Loucy (cell line): ENCODE measurements around the gene TEDC1.

Experiments used
- H2AFZ ChIP-seq: fragments of 200-600 bp; sonication (generic); 2 replicates; pipeline ENCODE4 v1.6.0; 2016; ENCODE audit warnings: antibody characterized with exemption, mild to moderate bottlenecking, low read length, moderate library complexity
- H3F3A ChIP-seq: fragments of 200-600 bp; 2 replicates; pipeline ENCODE4 v1.6.0; 2016; ENCODE audit warnings: antibody characterized with exemption, low read depth, mild to moderate bottlenecking
- H3K27me3 ChIP-seq: fragments of 200-600 bp; sonication (generic); 2 replicates; pipeline ENCODE4 v1.6.1; 2014; ENCODE audit warnings: low read length, mild to moderate bottlenecking; ENCODE audit not compliant: insufficient read depth, poor library complexity, severe bottlenecking
- H3K36me3 ChIP-seq: fragments of 200-600 bp; sonication (generic); 2 replicates; pipeline ENCODE4 v1.6.1; 2016; ENCODE audit warnings: low read length; ENCODE audit not compliant: insufficient read depth
- H3K4me1 ChIP-seq: fragments of 200-600 bp; sonication (generic); 2 replicates; pipeline ENCODE4 v1.5.1; 2014; ENCODE audit warnings: low read length, mild to moderate bottlenecking; ENCODE audit not compliant: insufficient read depth, poor library complexity, severe bottlenecking
- H3K4me2 ChIP-seq: fragments of 200-600 bp; sonication (generic); 2 replicates; pipeline ENCODE4 v1.6.0; 2014; ENCODE audit warnings: antibody characterized with exemption, low read length, low read depth, mild to moderate bottlenecking; ENCODE audit not compliant: poor library complexity, severe bottlenecking
- H3K4me3 ChIP-seq: fragments of 200-600 bp; sonication (generic); 2 replicates; pipeline ENCODE4 v1.5.1; 2014; ENCODE audit warnings: low read length, mild to moderate bottlenecking, mixed read lengths; ENCODE audit not compliant: poor library complexity, severe bottlenecking
- H3K79me2 ChIP-seq: fragments of 200-600 bp; sonication (generic); 2 replicates; pipeline ENCODE4 v1.6.1; 2014; ENCODE audit warnings: low read length; ENCODE audit not compliant: insufficient read depth
- H3K9ac ChIP-seq: fragments of 200-600 bp; sonication (generic); 2 replicates; pipeline ENCODE4 v1.6.0; 2014; ENCODE audit warnings: mild to moderate bottlenecking, low read depth, low read length, moderate library complexity; ENCODE audit not compliant: poor library complexity, severe bottlenecking
- H3K9me2 ChIP-seq: fragments of 200-600 bp; sonication (generic); replicated peaks from 2 replicates; pipeline ENCODE4 v1.6.1; 2016; ENCODE audit warnings: low read depth, low read length, mixed read lengths
- H3K9me3 ChIP-seq: fragments of 200-600 bp; sonication (generic); 2 replicates; pipeline ENCODE4 v1.6.1; 2014; ENCODE audit warnings: mild to moderate bottlenecking, antibody characterized with exemption, low read length, low read depth; ENCODE audit not compliant: insufficient read depth
- H4K20me1 ChIP-seq: fragments of 200-600 bp; sonication (generic); 2 replicates; pipeline ENCODE4 v1.6.0; 2014; ENCODE audit warnings: antibody characterized with exemption, low read length, mild to moderate bottlenecking; ENCODE audit not compliant: insufficient read depth, poor library complexity, severe bottlenecking
- EZH2phosphoT487 ChIP-seq: fragments of 200-600 bp; IDR thresholded peaks from 2 replicates; pipeline ENCODE4 v1.6.1; 2018; ENCODE audit warnings: antibody characterized with exemption, mild to moderate bottlenecking, moderate library complexity, borderline replicate concordance
- TF ChIP-seq, protein P1 (sequence below): fragments of 200-600 bp; sonication (generic); conservative IDR thresholded peaks from 2 replicates; pipeline ENCODE4 v1.5.1; 2014; ENCODE audit warnings: mild to moderate bottlenecking, antibody characterized with exemption, low read length

Gene TEDC1

DNA sequence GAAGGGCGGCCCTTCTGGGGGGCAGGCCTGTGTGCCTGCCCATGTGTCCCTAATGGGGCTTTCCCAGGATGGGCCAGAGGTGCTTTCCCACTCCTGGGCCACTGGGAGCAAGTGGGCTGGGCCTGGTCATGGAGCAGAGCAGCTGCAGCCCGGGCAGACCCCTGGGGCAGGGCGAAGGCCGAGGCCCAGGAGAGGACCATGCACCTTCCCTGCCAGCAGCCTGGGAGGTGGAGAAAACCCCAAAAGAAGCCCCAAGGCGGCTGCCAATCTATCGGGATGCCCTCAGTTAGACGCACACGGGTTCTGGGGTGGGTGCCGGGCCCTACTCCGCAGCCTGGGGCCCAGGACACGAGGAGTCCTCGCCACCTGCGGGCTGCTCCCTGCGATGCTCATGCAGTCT, 32.5 kb upstream of the TEDC1 start:
- Histone ChIP-seq H3K9me3 (no peaks in the 10 kb centered on the region), H3K36me3 (peaks cover 53% of the 10 kb centered on the region; the same call in 1 of the 2 replicates), H3K79me2 (no peaks in the 10 kb centered on the region), H3K4me3 (no peak overlapping the region), H3K4me1 (no peaks in the 10 kb centered on the region), H2AFZ (no peak overlapping the region), H3K9me2 (no peaks in the 10 kb centered on the region), H3F3A (no peaks in the 10 kb centered on the region), H3K9ac (no peak overlapping the region), H4K20me1 (no peaks in the 10 kb centered on the region), H3K4me2 (no peak overlapping the region), H3K27me3 (no peaks in the 10 kb centered on the region)
- TF ChIP-seq, protein P1, sequence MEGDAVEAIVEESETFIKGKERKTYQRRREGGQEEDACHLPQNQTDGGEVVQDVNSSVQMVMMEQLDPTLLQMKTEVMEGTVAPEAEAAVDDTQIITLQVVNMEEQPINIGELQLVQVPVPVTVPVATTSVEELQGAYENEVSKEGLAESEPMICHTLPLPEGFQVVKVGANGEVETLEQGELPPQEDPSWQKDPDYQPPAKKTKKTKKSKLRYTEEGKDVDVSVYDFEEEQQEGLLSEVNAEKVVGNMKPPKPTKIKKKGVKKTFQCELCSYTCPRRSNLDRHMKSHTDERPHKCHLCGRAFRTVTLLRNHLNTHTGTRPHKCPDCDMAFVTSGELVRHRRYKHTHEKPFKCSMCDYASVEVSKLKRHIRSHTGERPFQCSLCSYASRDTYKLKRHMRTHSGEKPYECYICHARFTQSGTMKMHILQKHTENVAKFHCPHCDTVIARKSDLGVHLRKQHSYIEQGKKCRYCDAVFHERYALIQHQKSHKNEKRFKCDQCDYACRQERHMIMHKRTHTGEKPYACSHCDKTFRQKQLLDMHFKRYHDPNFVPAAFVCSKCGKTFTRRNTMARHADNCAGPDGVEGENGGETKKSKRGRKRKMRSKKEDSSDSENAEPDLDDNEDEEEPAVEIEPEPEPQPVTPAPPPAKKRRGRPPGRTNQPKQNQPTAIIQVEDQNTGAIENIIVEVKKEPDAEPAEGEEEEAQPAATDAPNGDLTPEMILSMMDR: no peak
- TF ChIP-seq EZH2phosphoT487: no peak

DNA sequence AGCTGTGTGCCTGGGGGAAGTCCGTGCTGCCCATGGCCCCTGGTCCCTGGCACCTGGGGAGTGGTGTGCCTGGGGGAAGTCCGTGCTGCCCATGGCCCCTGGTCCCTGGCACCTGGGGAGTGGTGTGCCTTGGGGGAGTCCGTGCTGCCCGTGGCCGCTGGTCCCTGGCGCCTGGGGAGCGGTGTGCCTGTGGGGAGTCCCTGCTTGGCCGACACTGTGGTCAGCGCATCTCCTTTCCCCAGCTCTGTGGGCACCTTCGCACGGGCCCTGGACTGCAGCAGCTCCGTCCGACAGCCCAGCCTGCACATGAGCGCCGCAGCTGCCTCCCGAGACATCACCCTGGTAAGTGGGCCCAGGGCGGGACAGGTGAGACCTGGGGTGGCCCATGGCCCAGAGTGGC, 30.9 kb upstream of the TEDC1 start:
- Histone ChIP-seq H3K4me3 (no peak overlapping the region), H3K27me3 (no peaks in the 10 kb centered on the region), H3K4me2 (no peak overlapping the region), H3F3A (no peaks in the 10 kb centered on the region), H3K9ac (no peak overlapping the region), H3K4me1 (no peaks in the 10 kb centered on the region), H4K20me1 (no peaks in the 10 kb centered on the region), H2AFZ (no peak overlapping the region), H3K9me2 (no peaks in the 10 kb centered on the region), H3K9me3 (no peaks in the 10 kb centered on the region), H3K36me3 (peaks cover 53% of the 10 kb centered on the region; the same call in 1 of the 2 replicates), H3K79me2 (no peaks in the 10 kb centered on the region)
- TF ChIP-seq, protein P1: no peak
- no peak for TF ChIP-seq EZH2phosphoT487

DNA sequence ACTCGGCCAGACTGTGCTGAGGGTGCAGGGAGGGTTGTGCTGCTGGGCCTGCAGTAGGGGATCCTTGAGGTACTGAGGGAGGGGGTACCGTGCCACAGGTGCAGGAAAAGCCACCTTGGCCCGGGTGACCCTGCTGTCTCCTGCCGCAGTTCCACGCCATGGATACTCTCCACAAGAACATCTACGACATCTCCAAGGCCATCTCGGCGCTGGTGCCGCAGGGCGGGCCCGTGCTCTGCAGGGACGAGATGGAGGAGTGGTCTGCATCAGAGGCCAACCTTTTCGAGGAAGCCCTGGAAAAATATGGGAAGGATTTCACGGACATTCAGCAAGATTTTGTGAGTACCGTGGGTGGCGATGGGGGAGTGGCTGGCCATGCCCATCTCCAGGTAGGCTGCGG, 30.4 kb upstream of the TEDC1 start:
- no peaks in the 10 kb centered on the region for H3K27me3 ChIP-seq
- no peak overlapping the region for H3K9ac ChIP-seq
- no peak overlapping the region for H3K4me3 ChIP-seq
- H3K4me1 ChIP-seq: no peaks in the 10 kb centered on the region
- no peaks in the 10 kb centered on the region for H4K20me1 ChIP-seq
- no peak overlapping the region for H3K4me2 ChIP-seq
- H3K36me3 ChIP-seq: peaks cover 51% of the 10 kb centered on the region; the same call in 1 of the 2 replicates
- no peaks in the 10 kb centered on the region for H3K9me2 ChIP-seq
- TF ChIP-seq, protein P1: no peak
- TF ChIP-seq EZH2phosphoT487: no peak
- H2AFZ ChIP-seq: no peak overlapping the region
- H3F3A ChIP-seq: no peaks in the 10 kb centered on the region
- H3K9me3 ChIP-seq: no peaks in the 10 kb centered on the region
- no peaks in the 10 kb centered on the region for H3K79me2 ChIP-seq
